A549 treated with Mapracorat at 1 μM for 4 hours (cell line): Measurements from ENCODE around the gene PDLIM5. TPM values are rescaled to one million over a fixed set of nuclear protein-coding genes. Genes with fewer than 3 reads are reported as not detected.

Experiments used
- total RNA-seq: library from RNA; stranded (reverse); fragments of 200-300 nt; extraction: Qiagen RNA extraction; gene quantifications from 5 replicates; pipeline ENCODE4 v1.2.3, GENCODE V29; 2022

The PDLIM5 gene
- 27.5 to 43.8 TPM (median 35.7 TPM) in 5 replicates for total RNA-seq

GRCh38 chr4:94451695-94452475 lies at the start of gene PDLIM5:
Gene PDLIM5, plus strand, starts transcription at chr4:94451942. Its CDS starts 3,347 bp downstream, at chr4:94455289.

Other genes starting within 250 kb of the PDLIM5 start
- gene SMARCAD1, start 244.1 kb upstream of the PDLIM5 start, total RNA-seq, result 10.3 to 12.4 TPM (median 11.5 TPM) in 5 replicates
- not detected in 5 replicates for gene HPGDS, start 109.1 kb upstream of the PDLIM5 start, total RNA-seq